HepG2 (cell line): ENCODE results near the gene PRR35. TPM values are rescaled to one million over a fixed set of nuclear protein-coding genes. Genes with fewer than 3 reads are reported as not detected.

Source experiments
- CBX2 ChIP-seq, 2 experiments: fragments of 200-600 bp in 1 of 2; sonication (generic); formaldehyde crosslinking in 1 of 2; IDR thresholded peaks; 2 replicates each; pipeline versions ENCODE4 v1.7.0 to v1.8.1; 2018 to 2022; ENCODE audit warnings: low read depth in 2 of 2, low read length in 1 of 2, mild to moderate bottlenecking in 1 of 2, missing genetic modification reagents in 1 of 2
- CC2D1A ChIP-seq: sonication (generic); formaldehyde crosslinking; IDR thresholded peaks from 2 replicates; pipeline ENCODE4 v1.8.1; 2023; ENCODE audit warnings: mild to moderate bottlenecking, missing genetic modification reagents
- DMAP1 ChIP-seq: IDR thresholded peaks from 2 replicates; pipeline ENCODE4 v1.6.1; 2016
- ERF ChIP-seq: IDR thresholded peaks from 2 replicates; pipeline ENCODE4 v1.6.1; 2018; ENCODE audit warnings: missing biosample characterization, missing genetic modification reagents
- KAT8 ChIP-seq: IDR thresholded peaks from 2 replicates; pipeline ENCODE4 v1.6.1; 2016; ENCODE audit warnings: missing genetic modification reagents, missing compliant biosample characterization
- KDM4B ChIP-seq: sonication (generic); formaldehyde crosslinking; IDR thresholded peaks from 2 replicates; pipeline ENCODE4 v1.4.0; 2020; ENCODE audit warnings: missing genetic modification reagents
- KMT2A ChIP-seq: sonication (generic); formaldehyde crosslinking; IDR thresholded peaks from 2 replicates; pipeline ENCODE4 v1.4.0; 2020; ENCODE audit warnings: missing genetic modification reagents
- MAF1 ChIP-seq: sonication (generic); formaldehyde crosslinking; IDR thresholded peaks from 2 replicates; pipeline ENCODE4 v1.5.0; 2020; ENCODE audit warnings: missing genetic modification reagents, borderline replicate concordance
- POLR2G ChIP-seq: fragments of 200-400 bp; formaldehyde crosslinking; IDR thresholded peaks from 2 replicates; pipeline ENCODE4 v1.6.1; 2018; ENCODE audit warnings: mild to moderate bottlenecking, low read depth, low read length, moderate library complexity
- RAD21 ChIP-seq: fragments of 450-650 bp; formaldehyde crosslinking; IDR thresholded peaks from 2 replicates; pipeline ENCODE4 v1.5.0; 2020; ENCODE audit warnings: mild to moderate bottlenecking
- RFX1 ChIP-seq: fragments of 450-650 bp; IDR thresholded peaks from 2 replicates; pipeline ENCODE4 v1.6.1; 2017
- SAP130 ChIP-seq: IDR thresholded peaks from 2 replicates; pipeline ENCODE4 v1.6.1; 2016; ENCODE audit warnings: low read depth
- SCMH1 ChIP-seq: sonication (generic); formaldehyde crosslinking; IDR thresholded peaks from 2 replicates; pipeline ENCODE4 v1.9.0; 2021; ENCODE audit warnings: missing genetic modification reagents, mild to moderate bottlenecking, borderline replicate concordance
- SOX6 ChIP-seq, 2 experiments: fragments of 450-650 bp in 1 of 2; sonication (generic) in 1 of 2; formaldehyde crosslinking in 1 of 2; IDR thresholded peaks; 2 replicates each; pipeline versions ENCODE4 v1.4.0 to v1.6.1; 2017 to 2020; ENCODE audit warnings: antibody characterized with exemption in 1 of 2, mild to moderate bottlenecking in 1 of 2, missing genetic modification reagents in 1 of 2
- USF2 ChIP-seq, 2 experiments: sonication (generic) in 1 of 2; formaldehyde crosslinking in 1 of 2; IDR thresholded peaks; 2 replicates each; pipeline versions ENCODE4 v1.5.1 to v1.6.1; 2011 to 2020; ENCODE audit warnings: borderline replicate concordance in 1 of 2, low read depth in 1 of 2, low read length in 1 of 2, mild to moderate bottlenecking in 1 of 2, missing genetic modification reagents in 1 of 2, moderate library complexity in 1 of 2
- ZFP36L1 ChIP-seq: sonication (generic); formaldehyde crosslinking; IDR thresholded peaks from 2 replicates; pipeline ENCODE4 v1.8.0; 2022; ENCODE audit warnings: mild to moderate bottlenecking, missing genetic modification reagents, moderate library complexity
- ZNF143 ChIP-seq: sonication (generic); formaldehyde crosslinking; IDR thresholded peaks from 2 replicates; pipeline ENCODE4 v1.4.0; 2020; ENCODE audit warnings: missing genetic modification reagents
- ZNF263 ChIP-seq: sonication (generic); formaldehyde crosslinking; IDR thresholded peaks from 2 replicates; pipeline ENCODE4 v1.4.0; 2020; ENCODE audit warnings: missing genetic modification reagents
- ZNF280D ChIP-seq: sonication (generic); formaldehyde crosslinking; IDR thresholded peaks from 2 replicates; pipeline ENCODE4 v1.5.1; 2020; ENCODE audit warnings: mild to moderate bottlenecking, missing genetic modification reagents
- ZNF33B ChIP-seq: sonication (generic); formaldehyde crosslinking; IDR thresholded peaks from 2 replicates; pipeline ENCODE4 v1.5.1; 2020; ENCODE audit warnings: mild to moderate bottlenecking, missing genetic modification reagents
- ZNF7 ChIP-seq: IDR thresholded peaks from 2 replicates; pipeline ENCODE4 v1.6.1; 2016; ENCODE audit warnings: missing biosample characterization, missing genetic modification reagents
- polyA plus RNA-seq, 8 experiments: library from polyadenylated mRNA; depleted of rRNA in 3 of 8; stranded (reverse) in 7 of 8; unstranded in 1 of 8; fragments of >200 nt; fragmentation: Illumina TruSeq in 4 of 8; extraction: Trizol in 4 of 8; gene quantifications; 2 replicates each; pipeline versions ENCODE4 v1.2.1 to v1.2.3, GENCODE V29; 2011 to 2016; ENCODE audit warnings: low read depth in 4 of 8, missing spikeins in 1 of 8, mixed read lengths in 1 of 8; ENCODE audit not compliant: insufficient read depth in 1 of 8
- total RNA-seq, 5 experiments: library from RNA; depleted of rRNA; stranded (reverse); fragments of >200 nt; fragmentation: Illumina TruSeq; extraction: Trizol; gene quantifications; 2 replicates each; pipeline ENCODE4 v1.2.3, GENCODE V29; 2016; ENCODE audit warnings: low read depth in 1 of 5
- TF ChIP-seq, protein P1 (sequence below): sonication (generic); formaldehyde crosslinking; IDR thresholded peaks from 2 replicates; pipeline ENCODE4 v1.4.0; 2020; ENCODE audit warnings: missing genetic modification reagents
- TF ChIP-seq, protein P2 (sequence below): IDR thresholded peaks from 2 replicates; pipeline ENCODE4 v1.6.1; 2016; ENCODE audit warnings: missing compliant biosample characterization, missing genetic modification reagents, borderline replicate concordance

PRR35 gene
- total and polyA plus RNA-seq, 2 of the 13 experiments (the other 11 are each of a cell fraction or from before 2014, with no cell fraction given) = 0.07 to 0.16 TPM

GRCh38 chr16:610513-611381, 50.6 kb downstream of the PRR35 start (continued):
- no peak for TF ChIP-seq ZNF280D (CRISPR knock-in tag)
- peak; percentile 20; the same call in 1 of the 2 replicates for TF ChIP-seq KDM4B (CRISPR knock-in tag)
- TF ChIP-seq DMAP1 = peak; percentile 37; the same call in 1 of the 2 replicates
- TF ChIP-seq ERF = peak; percentile 50; the same call in 1 of the 2 replicates
- peak; percentile 24; the same call in 1 of the 2 replicates for TF ChIP-seq RFX1
- no peak for TF ChIP-seq MAF1 (CRISPR knock-in tag)
- TF ChIP-seq ZFP36L1 (CRISPR knock-in tag) = no peak
- TF ChIP-seq SOX6 (IDR thresholded peaks at IDR 0.05) = no peak
- peak; percentile 44 for TF ChIP-seq SOX6 (CRISPR knock-in tag; IDR thresholded peaks at IDR 0.05)
- TF ChIP-seq ZNF7 (CRISPR knock-in tag) = no peak
- TF ChIP-seq ZNF263 (CRISPR knock-in tag) = peak; percentile 40; the same call in 1 of the 2 replicates
- TF ChIP-seq KAT8 (CRISPR knock-in tag) = peak; percentile 24; the same call in 1 of the 2 replicates
- TF ChIP-seq ZNF143 (CRISPR knock-in tag) = peak; percentile 84
- peak; percentile 91 for TF ChIP-seq RAD21 (CRISPR knock-in tag)
- TF ChIP-seq ZNF33B (CRISPR knock-in tag) = no peak
- TF ChIP-seq CBX2 (IDR thresholded peaks at IDR 0.05; ENCODE audit: low read depth, low read length) = no peak
- no peak for TF ChIP-seq CBX2 (CRISPR knock-in tag; IDR thresholded peaks at IDR 0.05; ENCODE audit: low read depth)
- no peak for TF ChIP-seq USF2 (IDR thresholded peaks at IDR 0.05; ENCODE audit: low read depth, low read length)
- TF ChIP-seq USF2 (CRISPR knock-in tag; IDR thresholded peaks at IDR 0.05; ENCODE audit: borderline replicate concordance) = no peak
- TF ChIP-seq, protein P1, sequence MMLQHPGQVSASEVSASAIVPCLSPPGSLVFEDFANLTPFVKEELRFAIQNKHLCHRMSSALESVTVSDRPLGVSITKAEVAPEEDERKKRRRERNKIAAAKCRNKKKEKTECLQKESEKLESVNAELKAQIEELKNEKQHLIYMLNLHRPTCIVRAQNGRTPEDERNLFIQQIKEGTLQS (CRISPR knock-in tag) = 0 out of 2 replicates have a peak, but pooled peaks have one; percentile 44
- TF ChIP-seq POLR2G = no peak
- TF ChIP-seq KMT2A (CRISPR knock-in tag) = no peak
- peak; percentile 63 for TF ChIP-seq SAP130 (CRISPR knock-in tag)
- TF ChIP-seq CC2D1A (CRISPR knock-in tag) = no peak
- TF ChIP-seq SCMH1 = no peak
- TF ChIP-seq, protein P2, sequence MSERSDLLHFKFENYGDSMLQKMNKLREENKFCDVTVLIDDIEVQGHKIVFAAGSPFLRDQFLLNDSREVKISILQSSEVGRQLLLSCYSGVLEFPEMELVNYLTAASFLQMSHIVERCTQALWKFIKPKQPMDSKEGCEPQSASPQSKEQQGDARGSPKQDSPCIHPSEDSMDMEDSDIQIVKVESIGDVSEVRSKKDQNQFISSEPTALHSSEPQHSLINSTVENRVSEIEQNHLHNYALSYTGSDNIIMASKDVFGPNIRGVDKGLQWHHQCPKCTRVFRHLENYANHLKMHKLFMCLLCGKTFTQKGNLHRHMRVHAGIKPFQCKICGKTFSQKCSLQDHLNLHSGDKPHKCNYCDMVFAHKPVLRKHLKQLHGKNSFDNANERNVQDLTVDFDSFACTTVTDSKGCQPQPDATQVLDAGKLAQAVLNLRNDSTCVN = peak; percentile 79; the same call in 1 of the 2 replicates
